Activated effector memory CD4-positive, alpha-beta T cell treated with anti-CD3 and anti-CD28 coated beads, Interleukin-2, amount 50 U/mL, for 16 hours (primary cell): ENCODE measurements around the gene KLHL29.

Source experiments
- DNase-seq: peaks from one replicate; pipeline ENCODE4 v3.0.0-alpha.2; 2020

Gene KLHL29

DNA sequence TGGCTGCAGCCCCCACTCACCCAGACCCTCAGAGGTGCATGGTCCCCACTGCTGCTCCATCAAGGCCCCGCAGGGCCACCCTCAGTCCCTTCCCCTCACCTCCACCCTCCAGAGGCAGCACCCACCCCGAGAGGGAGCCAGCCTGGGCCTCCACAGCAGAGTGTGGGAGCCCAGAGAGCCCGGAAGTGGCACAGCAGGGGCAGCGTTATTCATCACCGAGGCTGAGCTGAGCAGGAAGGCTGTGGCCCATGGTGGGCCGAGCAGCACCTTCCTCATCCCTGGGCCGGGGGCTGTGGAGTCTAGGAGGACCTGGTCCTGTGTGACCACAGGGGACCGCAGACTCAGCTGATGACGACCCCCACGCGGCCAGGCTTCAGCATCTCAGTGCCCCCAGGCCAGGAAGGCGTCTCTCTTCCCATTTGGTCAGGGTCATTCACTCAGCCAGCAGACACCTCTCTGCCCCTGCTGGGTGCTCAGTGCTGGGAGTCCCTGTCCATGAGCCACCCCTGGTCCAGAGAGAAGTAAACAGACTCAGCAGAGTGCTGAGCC, 283.9 kb downstream of the KLHL29 start:
- DNase-seq = no peak

DNA sequence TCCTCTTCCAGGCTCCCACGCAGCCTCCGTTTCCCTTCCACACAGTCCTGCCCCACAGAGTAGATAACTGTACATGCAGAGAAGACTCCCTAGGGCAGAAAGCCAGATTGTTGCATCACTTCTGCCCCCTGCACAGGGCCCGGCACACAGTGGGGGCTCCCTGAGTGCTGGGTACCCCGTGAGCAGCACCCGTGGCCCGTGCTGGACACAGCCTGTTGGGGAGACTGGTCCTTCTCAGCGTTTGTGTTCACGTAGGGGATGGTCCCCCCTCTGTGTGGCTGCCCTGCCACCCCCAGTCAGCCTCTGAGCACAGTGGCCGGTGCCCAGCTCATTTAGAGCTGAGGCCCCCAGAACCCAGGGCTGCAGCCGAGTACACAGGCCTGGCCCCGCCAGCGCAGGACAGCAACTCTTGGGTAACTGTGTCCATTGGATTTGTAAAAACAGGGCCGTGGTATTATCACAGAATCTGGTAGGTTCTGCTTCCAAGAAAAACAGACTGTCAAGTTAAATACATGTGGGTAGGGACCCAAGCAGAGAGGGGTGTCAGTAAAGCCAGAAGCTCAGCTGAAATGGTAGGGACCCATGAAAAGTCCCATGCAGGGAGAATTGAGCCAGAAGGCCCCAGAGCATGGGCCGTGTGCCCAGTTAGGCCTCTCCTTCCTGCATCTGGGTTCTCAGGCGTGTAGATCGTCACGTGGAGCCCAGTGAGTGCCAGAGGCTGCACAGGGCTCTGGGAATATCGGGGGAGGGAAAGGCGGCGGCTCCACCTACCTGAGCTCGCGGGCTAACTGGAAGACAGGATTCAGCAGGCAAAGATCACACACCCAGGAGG, 284.6 kb downstream of the KLHL29 start:
- no peak for DNase-seq

DNA sequence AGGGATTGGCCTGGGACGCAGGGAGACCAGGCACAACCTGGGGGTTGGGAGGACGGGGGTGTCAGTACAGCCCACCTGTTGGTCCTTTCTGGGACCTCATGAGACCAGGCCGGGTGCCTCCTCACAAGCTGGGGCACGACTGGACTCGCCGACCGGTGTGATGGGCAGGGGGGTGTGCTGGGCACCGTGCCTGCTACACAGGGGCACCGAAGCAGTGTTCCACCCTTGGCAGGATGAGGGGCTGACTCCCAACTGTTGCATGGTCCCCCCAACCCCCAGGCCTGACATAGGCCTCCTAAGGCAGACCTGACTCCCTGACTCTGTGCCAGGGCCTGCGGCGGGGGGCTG, 285.2 kb downstream of the KLHL29 start:
- no peak for DNase-seq

DNA sequence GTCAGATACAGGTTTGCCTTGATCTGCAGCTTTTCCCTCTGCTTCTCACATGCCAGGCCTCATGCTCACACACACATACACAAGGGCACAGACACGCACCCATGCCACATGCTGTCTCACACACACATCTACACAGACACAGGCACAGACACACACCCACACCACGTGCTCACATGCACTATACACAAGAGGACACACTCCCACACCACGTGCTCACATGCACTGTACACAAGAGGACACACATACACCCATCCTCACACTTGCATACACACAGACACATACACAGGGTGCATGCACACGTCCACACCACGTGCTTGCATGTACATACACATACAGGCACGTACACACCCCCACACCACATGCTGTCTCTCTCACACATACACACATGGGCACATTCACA, 288.1 kb downstream of the KLHL29 start:
- DNase-seq = no peak

DNA sequence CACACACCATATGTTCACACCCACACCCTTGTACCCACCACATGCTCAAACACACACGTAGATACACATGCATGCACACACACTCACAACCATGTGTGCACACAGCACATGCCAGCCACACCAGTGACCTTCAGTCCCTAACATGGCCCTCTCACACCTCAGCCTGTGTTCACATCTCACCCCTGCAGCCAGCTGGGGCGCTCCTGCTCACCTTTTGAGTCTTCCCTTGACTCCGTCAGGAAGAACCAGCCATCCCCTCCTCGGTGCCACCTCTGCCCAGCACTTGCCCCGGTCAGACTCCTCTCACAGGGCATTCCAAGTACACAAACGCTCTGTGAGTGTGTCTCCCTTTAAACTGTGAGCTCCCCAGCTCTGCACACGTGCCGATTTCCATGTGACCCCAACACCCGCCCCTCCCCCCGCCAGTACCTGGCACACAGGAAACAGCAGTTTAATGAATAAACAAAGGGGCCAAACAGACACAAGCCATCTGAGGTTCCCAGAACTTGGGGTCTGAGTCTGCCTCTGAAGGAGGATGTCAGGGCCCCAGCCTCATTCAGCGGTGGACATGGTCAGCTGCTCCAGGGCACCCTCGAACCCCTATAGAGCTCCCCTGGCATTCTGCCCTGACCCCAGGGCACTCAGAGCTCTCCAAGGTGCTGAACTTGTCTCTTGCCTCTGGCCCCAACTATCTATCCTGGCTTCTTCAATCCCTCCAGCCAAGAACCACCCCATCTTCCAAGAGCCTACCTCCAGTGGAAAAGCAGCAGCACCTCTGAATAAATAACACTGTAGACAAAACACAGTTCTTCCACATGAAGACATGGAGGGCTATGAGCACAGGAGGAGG, 289.1 kb downstream of the KLHL29 start:
- no peak for DNase-seq

DNA sequence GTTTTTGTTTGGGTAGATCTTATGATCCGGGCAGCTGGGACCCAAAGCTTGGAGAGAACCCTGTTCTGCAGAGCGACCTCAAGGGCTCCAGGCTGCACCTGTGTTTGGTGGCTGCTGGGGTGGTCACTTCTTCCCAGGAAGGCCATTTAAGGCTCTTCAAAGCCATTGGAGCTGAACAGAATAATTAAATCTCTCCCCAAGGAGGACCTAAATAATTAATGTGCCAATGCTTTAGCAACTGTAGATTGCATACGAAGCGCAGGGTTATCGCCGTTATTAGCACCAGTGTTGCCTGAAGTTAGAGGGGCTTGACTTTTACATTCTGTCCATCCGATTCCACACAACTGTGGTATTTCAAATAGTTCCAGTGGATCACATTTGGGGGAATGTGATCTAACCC, 290.5 kb downstream of the KLHL29 start:
- no peak for DNase-seq

DNA sequence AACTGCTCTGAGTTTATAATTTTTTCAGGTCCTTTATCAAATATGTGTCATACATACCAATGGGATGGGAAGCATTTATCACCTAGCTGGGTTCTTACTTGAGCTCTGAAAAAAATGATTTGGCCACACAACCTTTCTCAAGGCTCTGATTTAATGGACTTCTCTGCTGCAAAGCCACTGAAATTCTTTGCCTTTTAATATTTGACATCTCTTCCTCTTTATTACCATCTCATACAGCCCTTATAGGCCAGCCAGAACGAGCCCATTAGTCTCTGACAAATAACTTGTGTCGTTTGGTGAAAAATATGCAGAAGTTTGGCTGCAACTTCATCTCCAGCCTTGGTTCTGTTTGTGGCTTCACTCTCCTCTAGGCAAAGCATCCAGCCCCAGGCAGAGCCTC, 292.9 kb downstream of the KLHL29 start:
- no peak for DNase-seq

DNA sequence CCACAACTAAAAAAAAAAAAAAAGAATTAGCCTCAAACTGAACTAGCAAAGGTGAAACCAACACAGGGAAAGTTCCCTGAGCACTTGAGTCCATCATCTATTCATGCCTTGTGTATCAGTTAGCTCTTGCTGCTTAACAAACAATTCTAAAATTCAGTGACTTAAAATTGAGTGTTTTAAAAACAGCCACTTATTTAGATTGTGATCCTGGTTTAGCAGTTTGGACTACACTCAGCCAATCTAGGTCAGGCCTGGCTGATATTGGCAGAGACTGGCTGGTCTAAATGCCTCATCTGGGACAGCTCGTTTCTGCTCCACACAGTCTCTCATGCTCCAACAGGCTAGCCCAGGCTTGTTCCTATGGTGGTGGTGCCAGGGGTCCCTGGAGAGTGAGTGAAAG, 294.1 kb downstream of the KLHL29 start:
- no peak for DNase-seq

DNA sequence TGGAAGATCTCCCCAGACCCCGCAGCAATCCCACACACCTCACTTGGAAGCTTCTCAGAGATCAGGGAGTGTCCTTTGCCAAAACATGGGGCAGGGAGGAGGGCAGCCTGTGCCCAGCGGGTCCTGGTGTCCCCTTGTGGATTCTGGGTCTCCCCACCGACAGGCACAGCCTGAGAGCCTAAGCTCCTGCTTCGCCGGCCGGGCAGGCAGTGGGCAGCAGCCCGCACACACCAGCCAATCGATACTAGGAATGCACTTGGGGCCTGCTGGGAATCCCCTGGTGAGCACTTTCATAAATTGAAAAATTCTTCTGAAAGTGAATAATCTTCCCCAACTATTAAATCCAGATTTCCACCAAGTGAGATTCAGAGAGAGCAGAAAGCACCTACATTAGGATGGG, 296.0 kb downstream of the KLHL29 start:
- no peak for DNase-seq

DNA sequence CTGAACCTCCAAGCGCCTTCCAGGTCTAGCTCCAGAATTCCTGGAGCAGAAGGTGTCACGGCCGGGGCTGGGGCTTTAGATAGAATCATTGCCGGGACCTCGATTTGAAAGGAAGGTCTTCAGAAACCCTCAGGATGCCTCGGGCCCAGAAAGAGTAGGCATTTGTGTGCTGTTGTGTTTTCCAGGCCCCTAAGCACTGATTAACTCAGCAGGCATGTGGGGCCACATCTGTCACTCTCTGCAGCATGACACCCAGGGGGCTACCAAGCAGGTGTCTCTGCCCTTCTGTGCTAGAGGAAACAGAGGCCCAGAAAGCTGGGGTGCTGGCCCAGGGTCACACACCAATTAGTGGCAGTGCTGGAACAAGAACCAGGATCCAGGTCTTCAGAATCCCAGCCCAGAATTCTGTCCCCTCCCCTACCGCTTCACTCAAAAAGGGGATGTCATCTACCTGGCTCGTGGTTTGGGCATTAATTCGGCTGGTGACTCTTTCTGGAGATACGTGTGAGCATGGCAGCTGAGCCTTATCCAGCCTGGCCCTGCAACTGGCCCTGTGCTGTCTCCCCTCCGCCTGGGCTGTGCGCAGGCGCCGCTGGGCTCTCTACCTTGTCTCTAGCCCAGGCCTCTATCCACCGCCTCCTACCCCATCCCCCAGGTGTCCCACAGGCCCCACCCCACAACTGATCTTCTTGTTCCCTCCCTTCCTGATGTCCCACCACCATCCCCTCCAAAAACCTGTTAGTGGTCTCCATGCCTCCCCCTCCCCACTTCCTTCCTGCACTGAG, 296.6 kb downstream of the KLHL29 start:
- no peak for DNase-seq

DNA sequence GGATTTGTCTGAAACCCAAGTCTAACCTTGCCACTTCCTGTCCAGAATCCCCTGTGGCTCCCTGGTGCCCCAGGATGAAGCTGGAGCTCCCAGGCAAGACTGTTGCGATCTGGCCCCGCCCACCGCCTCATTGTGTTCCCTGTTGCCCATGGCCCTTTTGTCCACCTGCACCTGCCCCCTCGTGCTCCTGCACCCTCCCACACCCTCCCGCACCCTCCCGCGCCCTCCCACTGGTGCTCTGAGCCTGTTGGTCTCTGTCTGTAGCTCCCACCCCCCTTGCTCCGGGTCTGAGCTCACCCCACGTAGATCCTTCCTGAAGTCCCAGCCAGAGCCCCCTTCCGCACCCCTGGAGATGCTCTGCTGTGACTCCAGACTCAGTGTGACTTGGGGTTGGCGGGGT, 297.5 kb downstream of the KLHL29 start:
- DNase-seq = no peak

DNA sequence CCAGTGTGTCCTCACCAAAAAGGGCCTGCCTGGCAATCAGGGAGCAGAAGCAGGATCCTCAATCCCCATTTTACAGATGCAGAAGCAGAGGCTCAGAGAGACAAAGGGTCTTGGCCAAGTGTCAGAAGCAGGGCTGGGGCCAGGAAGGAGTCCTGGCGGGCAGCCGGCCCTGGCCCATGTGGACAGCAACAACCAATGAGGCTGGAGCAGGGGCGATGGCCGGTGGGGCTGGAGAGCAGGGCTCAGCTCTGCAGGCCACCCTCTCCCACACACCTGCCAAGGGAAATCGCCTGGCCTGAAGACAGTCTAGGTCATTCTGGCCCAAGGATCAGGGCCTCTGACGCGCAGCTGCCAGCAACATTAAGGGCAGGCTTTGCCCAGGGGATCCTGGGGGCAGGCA, 298.0 kb downstream of the KLHL29 start:
- DNase-seq = no peak

DNA sequence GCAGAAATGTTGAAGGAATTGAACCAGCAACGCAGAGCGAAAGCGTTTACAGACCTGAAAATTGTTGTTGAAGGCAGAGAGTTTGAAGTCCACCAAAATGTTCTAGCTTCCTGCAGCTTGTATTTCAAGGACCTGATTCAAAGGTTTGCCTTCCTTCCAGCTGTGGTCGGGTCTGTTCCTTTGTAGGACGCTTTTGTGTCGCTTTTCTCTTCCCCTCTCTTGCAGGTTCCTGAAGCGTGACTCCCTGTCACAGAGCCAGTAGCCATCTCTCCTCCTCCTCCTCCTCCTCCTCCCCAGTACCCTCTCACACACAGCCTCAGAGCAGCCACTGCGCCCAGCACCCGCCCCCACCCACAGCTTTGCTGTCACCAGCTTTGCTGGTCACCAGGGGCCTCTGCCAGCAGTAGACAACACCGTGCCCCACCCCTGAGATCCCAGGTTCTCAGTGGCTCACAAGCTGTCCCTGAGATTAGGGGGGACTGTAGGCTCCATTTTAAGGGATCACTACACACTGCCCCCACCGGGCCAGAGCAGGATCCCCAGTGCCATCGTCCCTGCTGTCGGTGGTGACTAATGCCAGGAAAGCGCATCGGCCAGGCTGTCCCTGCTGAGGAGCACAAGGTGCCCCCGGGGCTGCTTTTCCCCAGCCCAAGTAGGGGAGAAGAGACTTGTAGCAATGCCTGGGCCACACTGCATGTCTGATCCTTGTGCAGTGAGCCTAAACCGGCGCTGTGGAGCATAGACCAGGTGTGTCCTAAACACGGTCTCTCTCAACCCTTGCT, 299.6 kb downstream of the KLHL29 start:
- no peak for DNase-seq

DNA sequence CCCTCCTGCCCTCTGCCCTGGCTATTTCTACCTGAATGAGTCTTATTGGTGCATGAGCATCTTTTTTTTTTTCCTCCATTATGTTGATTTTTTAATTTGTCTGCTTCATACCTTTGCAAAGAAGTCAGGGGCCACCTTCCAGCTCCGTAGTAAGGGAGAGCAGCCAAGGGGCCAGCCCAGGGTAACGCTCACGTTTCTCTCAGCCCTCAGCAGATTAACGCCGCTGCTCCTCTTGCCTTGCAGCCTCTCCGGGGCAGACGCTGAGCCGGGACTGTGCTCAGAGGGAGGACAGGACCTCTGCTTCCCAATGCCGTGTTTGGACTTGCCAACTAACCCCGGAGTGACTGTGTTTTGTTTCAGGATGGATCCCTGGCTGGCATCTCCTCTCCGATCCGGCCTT, 300.2 kb downstream of the KLHL29 start:
- no peak for DNase-seq

DNA sequence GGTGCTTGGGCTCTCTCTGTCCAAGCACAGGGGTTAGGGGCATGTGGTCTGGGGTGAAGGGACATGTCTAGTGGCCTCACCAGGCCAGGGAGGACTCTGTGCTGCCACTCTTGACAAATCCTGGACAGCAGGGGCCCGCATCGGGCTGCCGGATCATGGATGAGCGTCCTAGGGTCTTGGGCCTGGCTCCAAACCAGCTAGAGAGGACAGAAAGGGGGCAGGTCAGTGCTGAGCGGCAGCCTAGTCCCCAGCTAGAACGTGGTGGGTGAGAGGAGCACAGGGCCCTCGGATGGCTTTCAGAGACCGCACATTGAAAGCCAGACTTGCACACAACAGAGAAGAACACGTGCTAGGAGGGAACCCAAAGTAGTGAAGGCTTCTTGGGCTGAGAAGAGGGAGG, 300.7 kb downstream of the KLHL29 start:
- DNase-seq = no peak

DNA sequence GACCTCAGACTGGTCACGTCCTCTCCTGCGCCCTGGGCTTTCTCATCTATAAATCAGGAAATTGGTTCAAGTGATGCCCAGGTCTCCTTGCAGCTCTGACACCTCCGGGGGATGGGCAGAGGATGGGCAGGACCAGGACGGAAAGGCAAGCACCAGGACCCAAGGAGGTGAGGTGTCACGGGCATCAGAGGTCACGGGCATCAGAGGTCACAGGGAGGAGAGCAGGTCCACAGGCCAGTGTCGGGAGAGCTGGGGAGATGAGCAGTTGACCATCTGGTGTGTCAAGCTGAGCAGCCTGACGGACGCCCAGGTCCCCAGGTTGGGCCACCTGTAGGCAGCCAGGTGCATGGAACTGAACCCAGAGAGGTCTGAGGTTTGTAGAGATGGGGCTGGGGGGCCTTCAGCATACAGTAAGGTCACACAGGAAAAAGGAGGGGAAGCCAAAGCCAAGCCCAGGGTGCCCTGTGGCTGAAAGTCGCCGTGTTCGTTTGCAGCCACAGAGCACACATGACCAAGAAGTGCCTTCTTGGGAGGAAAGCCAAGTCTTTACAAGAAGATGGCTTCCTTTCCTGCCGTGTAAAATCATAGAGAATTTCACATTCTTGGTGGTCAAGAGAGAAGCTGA, 301.5 kb downstream of the KLHL29 start:
- no peak for DNase-seq

DNA sequence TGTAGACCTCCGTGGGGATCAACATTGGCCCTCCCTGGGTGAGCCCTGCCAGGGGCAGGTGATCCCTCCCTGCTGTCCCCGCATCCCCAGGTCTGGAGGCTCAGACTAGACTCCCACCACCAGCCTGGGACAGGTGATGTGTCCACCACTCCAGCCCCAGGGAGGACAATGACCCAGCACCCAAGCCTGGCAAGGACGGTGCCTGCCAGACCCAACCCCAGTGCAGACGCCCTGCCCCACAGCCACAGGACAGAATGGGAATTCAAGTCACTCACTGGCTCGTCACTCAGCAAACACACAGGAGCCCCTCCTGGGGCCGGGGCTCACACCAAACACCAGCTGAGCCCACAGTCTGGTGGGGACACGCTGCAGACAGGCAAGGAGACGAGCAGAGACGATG, 302.2 kb downstream of the KLHL29 start:
- DNase-seq = no peak

DNA sequence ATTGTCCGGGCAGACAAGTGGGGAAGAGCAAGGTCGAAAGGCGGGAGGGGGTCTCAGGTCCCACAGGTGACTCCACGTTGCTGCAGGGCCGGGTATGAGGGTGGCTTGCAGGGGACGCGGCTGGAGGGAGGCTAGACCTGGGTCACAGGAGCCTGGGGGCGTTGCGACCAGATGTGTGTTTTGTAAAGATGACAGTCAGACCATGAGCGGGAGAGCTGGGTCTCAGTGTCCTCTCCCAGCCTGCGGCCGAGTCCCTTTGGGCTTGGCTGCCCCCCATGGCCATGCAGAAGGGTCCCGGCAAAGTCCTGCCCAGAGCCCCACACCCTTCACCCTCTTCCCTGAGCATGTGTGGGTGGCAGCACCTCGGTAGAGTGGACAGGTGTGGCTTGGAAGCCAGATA, 302.7 kb downstream of the KLHL29 start:
- DNase-seq = no peak

DNA sequence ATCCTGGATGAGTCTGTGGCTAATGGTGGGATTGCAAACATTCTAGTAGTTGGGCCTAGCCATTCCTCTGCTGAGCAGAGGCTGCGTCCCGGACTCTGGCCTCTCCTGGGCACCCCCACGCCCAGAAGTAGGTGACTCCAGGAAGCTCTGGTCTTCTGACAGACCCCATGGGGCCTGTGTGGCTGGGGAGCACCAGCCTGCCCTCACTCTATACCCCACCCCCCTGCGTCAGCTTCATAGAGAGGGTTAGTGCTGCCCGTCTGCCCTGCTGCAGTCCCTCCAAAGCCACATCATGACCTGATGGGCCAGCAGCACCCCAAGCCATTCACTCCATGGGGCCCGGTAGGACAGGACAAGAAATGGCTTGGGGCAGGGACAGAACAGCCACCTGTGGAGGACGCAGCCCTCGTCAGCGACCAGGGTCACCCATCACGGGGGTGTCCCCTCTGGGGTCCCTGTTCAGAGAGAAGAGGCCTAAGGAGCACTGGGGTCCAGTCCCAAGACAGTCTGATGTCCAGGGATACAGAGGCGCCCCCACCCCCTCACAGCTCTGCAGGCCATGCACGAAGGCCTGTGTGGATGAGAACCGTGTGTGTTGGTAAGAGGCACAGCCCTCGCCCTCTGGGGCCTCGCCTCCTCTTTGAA, 303.6 kb downstream of the KLHL29 start:
- DNase-seq = no peak

DNA sequence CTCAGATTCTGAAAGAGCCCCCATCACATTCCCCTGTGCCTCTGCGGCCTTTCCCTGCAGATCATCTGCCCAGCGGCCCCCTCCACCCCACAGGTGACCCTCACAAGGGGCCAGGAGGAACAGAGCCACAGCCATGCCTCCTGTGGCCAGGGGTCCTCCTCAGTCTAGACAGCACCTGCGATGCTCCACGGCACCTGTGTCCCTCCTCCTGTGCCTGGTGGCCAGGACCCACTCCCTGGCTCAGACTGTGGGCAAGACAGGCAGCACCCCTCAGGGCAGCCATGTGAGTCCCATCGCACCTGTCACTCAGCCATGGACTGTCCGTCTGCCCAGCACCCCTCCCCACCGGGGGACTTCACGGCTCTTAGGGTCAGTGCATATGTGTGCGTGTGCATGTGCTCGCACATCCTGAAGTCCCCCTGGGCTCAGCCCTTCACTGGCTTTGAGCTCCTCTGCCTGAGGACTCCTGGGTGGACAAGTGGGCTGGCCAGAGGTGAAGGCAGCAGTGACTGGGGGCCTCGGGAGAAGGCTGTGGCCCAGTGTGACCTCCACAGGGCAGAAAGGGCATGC, 304.2 kb downstream of the KLHL29 start:
- no peak for DNase-seq

DNA sequence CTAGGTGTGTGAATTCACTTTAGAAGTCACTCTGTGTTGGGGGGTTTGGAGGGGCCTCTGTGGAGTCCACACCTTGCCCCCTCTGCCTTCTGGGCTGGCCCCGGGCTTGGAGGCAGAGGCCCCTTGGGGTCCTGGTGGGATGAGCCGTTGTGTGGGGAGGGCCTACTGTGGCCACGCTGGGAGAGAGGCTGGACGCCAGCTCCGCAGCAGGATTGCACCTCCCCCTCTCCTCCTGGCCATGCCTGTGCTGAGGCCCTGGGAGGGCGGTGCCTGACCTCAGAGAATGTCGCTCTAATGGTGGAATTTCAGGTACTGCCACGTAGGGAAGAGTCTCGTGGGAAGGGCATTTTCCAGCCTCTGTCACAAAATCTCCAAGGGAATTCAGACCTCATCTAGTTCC, 304.9 kb downstream of the KLHL29 start:
- DNase-seq = no peak
